ENCODE measurements around the gene RBFOX2.
A peak's percentile ranks its signal among the peaks of the same experiment; 100 is the strongest.
"Not testable (repeated sequence)": the region's sequence is repeated elsewhere in the genome, so short reads cannot be mapped to it uniquely, and the experiment has no call there.

The RBFOX2 gene

GRCh38 chr22:36028646-36029405 lies at the start of gene RBFOX2:
TSS of gene RBFOX2 (minus strand) at chr22:36028824. CDS start at chr22:36028425, 399 bp downstream.
- Histone ChIP-seq H3K4me3 (ENCODE audit: low read length in 2 of 2) (peak within 1 kb of the TSS; percentile 78 to 87), H3K27ac (ENCODE audit: low read depth in 2 of 2, low read length in 2 of 2) (peak within 1 kb of the TSS; percentile 71 to 81), H3K27me3 (ENCODE audit: control insufficient read depth in 2 of 2, insufficient read depth in 2 of 2, low read length in 2 of 2) (peaks cover 0 to 4% of the 10 kb centered on the region in 2 donors), H3K9ac (ENCODE audit: low read depth in 1 of 2, low read length in 2 of 2) (peak within 1 kb of the TSS; percentile 81 to 92), H3K9me3 (ENCODE audit: control insufficient read depth in 2 of 2, low read length in 2 of 2) (no peaks in the 10 kb centered on the region), H3K4me1 (ENCODE audit: control insufficient read depth in 2 of 2, insufficient read depth in 2 of 2, low read length in 2 of 2) (peaks cover 4 to 11% of the 10 kb centered on the region in 2 donors), H3K36me3 (ENCODE audit: control insufficient read depth in 2 of 2, insufficient read depth in 2 of 2, low read length in 2 of 2) (no peaks in the 10 kb centered on the region)

- no peaks in the 10 kb centered on the region for H3K4me1 ChIP-seq (ENCODE audit: control insufficient read depth in 2 of 2, insufficient read depth in 2 of 2, low read length in 2 of 2)
- H3K9ac ChIP-seq (ENCODE audit: low read depth in 1 of 2, low read length in 2 of 2) = no peak overlapping the region
- no peaks in the 10 kb centered on the region for H3K27me3 ChIP-seq (ENCODE audit: control insufficient read depth in 2 of 2, insufficient read depth in 2 of 2, low read length in 2 of 2)
- H3K9me3 ChIP-seq (ENCODE audit: control insufficient read depth in 2 of 2, low read length in 2 of 2) = no peaks in the 10 kb centered on the region
- H3K36me3 ChIP-seq (ENCODE audit: control insufficient read depth in 2 of 2, insufficient read depth in 2 of 2, low read length in 2 of 2) = no peaks in the 10 kb centered on the region
- H3K4me3 ChIP-seq (ENCODE audit: low read length in 2 of 2) = no peak overlapping the region
- H3K27ac ChIP-seq (ENCODE audit: low read depth in 2 of 2, low read length in 2 of 2) = no peak overlapping the region
These were observed 48.6 kb upstream of the RBFOX2 start for GRCh38 chr22:36077271-36077670.

DNA sequence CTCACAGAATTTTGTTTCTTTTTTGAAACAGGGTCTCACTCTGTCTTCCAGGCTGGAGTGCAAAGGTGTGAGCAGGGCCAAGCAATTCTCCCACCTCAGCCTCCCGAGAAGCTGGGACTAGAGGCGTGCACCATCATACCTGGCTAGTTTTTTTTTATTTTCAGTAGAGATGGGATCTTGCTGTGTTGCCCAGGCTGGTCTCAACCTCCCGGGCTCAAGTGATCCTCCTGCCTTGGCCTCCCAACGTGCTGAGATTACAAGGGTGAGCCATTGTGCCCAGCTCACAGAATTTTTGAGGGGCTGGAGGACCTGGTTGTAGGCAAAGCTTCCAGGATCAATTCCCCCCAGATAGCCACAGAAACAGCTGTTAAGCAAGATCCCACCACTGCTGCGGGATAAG lies 47.1 kb upstream of the RBFOX2 start:
- H3K27ac ChIP-seq (ENCODE audit: low read depth in 2 of 2, low read length in 2 of 2) = no peak overlapping the region
- H3K9me3 ChIP-seq (ENCODE audit: control insufficient read depth in 2 of 2, low read length in 2 of 2) = no peaks in the 10 kb centered on the region
- H3K4me1 ChIP-seq (ENCODE audit: control insufficient read depth in 2 of 2, insufficient read depth in 2 of 2, low read length in 2 of 2) = no peaks in the 10 kb centered on the region
- no peak overlapping the region for H3K9ac ChIP-seq (ENCODE audit: low read depth in 1 of 2, low read length in 2 of 2)
- no peaks in the 10 kb centered on the region for H3K36me3 ChIP-seq (ENCODE audit: control insufficient read depth in 2 of 2, insufficient read depth in 2 of 2, low read length in 2 of 2)
- no peak overlapping the region for H3K4me3 ChIP-seq (ENCODE audit: low read length in 2 of 2)
- H3K27me3 ChIP-seq (ENCODE audit: control insufficient read depth in 2 of 2, insufficient read depth in 2 of 2, low read length in 2 of 2) = no peaks in the 10 kb centered on the region

DNA sequence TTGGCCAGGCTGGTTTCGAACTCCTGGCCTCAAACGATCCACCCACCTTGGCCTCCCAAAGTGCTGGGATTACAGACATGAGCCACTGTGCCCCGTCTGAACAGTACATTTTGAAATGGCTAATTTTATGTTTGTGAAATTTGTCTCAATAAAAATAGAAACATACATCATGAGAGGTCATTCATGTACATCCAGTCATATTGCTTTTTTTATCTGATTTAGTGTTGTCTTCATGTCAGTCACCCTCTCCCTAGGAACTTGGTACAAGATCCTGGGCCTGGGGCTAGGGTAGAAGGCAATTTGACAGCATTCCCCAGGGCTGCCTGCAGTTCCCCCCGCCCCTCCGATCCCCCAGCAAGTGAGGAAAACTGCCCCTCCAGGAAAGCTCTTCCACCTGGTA lies 46.6 kb upstream of the RBFOX2 start:
- Histone ChIP-seq H3K4me3 (ENCODE audit: low read length in 2 of 2) (no peak overlapping the region), H3K36me3 (ENCODE audit: control insufficient read depth in 2 of 2, insufficient read depth in 2 of 2, low read length in 2 of 2) (no peaks in the 10 kb centered on the region), H3K4me1 (ENCODE audit: control insufficient read depth in 2 of 2, insufficient read depth in 2 of 2, low read length in 2 of 2) (no peaks in the 10 kb centered on the region), H3K27ac (ENCODE audit: low read depth in 2 of 2, low read length in 2 of 2) (no peak overlapping the region), H3K9ac (ENCODE audit: low read depth in 1 of 2, low read length in 2 of 2) (no peak overlapping the region), H3K27me3 (ENCODE audit: control insufficient read depth in 2 of 2, insufficient read depth in 2 of 2, low read length in 2 of 2) (no peaks in the 10 kb centered on the region), H3K9me3 (ENCODE audit: control insufficient read depth in 2 of 2, low read length in 2 of 2) (no peaks in the 10 kb centered on the region)

- no peaks in the 10 kb centered on the region for H3K4me1 ChIP-seq (ENCODE audit: control insufficient read depth in 2 of 2, insufficient read depth in 2 of 2, low read length in 2 of 2)
- no peak overlapping the region for H3K9ac ChIP-seq (ENCODE audit: low read depth in 1 of 2, low read length in 2 of 2)
- H3K36me3 ChIP-seq (ENCODE audit: control insufficient read depth in 2 of 2, insufficient read depth in 2 of 2, low read length in 2 of 2) = no peaks in the 10 kb centered on the region
- H3K4me3 ChIP-seq (ENCODE audit: low read length in 2 of 2) = no peak overlapping the region
- H3K27ac ChIP-seq (ENCODE audit: low read depth in 2 of 2, low read length in 2 of 2) = no peak overlapping the region
- no peaks in the 10 kb centered on the region for H3K27me3 ChIP-seq (ENCODE audit: control insufficient read depth in 2 of 2, insufficient read depth in 2 of 2, low read length in 2 of 2)
- H3K9me3 ChIP-seq (ENCODE audit: control insufficient read depth in 2 of 2, low read length in 2 of 2) = no peaks in the 10 kb centered on the region
These were observed 44.9 kb upstream of the RBFOX2 start for GRCh38 chr22:36073476-36073875.

DNA sequence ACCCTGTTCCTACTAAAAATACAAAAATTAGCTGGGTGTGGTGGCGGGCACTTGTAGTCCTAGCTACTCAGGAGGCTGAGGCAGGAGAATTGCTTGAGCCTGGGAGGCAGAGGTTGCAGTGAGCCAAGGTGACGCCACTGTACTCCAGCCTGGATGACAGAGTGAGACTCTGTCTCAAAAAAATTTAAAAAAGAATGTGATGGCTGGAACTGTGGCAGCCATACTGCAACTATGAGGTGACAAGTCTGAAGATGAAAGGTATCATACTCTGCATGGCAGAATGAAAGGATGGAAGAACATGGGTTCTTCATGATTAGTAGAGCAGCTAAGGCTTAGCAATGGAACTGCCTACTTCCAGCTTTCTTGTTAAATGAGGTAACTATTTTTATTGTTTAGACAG lies 42.0 kb upstream of the RBFOX2 start:
- not testable (repeated sequence) for H3K27ac ChIP-seq (ENCODE audit: low read depth in 2 of 2, low read length in 2 of 2)

DNA sequence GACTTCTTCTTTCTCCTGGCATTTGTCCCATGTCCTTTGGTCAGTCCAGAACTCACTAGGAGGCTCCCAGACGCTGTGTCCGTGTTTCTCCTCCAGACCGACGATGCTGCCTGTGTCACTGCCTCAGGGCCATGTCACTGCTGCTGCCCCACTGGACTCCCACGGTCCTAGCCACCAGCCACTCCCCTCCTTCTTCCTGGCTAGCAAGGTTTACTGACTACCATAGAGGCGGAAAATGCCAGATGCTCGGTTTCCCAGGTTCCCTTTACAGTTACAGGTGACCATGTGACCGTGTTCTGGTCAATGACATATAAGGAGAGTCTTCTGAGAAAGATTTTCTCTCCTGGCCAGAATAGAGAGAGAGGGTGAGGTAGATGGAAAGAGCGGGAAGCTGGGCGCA lies 40.7 kb upstream of the RBFOX2 start:
- Histone ChIP-seq H3K36me3 (ENCODE audit: control insufficient read depth in 2 of 2, insufficient read depth in 2 of 2, low read length in 2 of 2) (no peaks in the 10 kb centered on the region), H3K4me3 (ENCODE audit: low read length in 2 of 2) (no peak overlapping the region), H3K27ac (ENCODE audit: low read depth in 2 of 2, low read length in 2 of 2) (no peak overlapping the region), H3K27me3 (ENCODE audit: control insufficient read depth in 2 of 2, insufficient read depth in 2 of 2, low read length in 2 of 2) (no peaks in the 10 kb centered on the region), H3K9ac (ENCODE audit: low read depth in 1 of 2, low read length in 2 of 2) (no peak overlapping the region), H3K9me3 (ENCODE audit: control insufficient read depth in 2 of 2, low read length in 2 of 2) (no peaks in the 10 kb centered on the region), H3K4me1 (ENCODE audit: control insufficient read depth in 2 of 2, insufficient read depth in 2 of 2, low read length in 2 of 2) (peaks cover 10 to 14% of the 10 kb centered on the region in 2 donors)

More for the DNA sequence above, 42.0 kb upstream of the RBFOX2 start:
- not testable (repeated sequence) for H3K36me3 ChIP-seq (ENCODE audit: control insufficient read depth in 2 of 2, insufficient read depth in 2 of 2, low read length in 2 of 2); H3K4me3 ChIP-seq (ENCODE audit: low read length in 2 of 2); H3K4me1 ChIP-seq (ENCODE audit: control insufficient read depth in 2 of 2, insufficient read depth in 2 of 2, low read length in 2 of 2); H3K9me3 ChIP-seq (ENCODE audit: control insufficient read depth in 2 of 2, low read length in 2 of 2); H3K9ac ChIP-seq (ENCODE audit: low read depth in 1 of 2, low read length in 2 of 2); H3K27me3 ChIP-seq (ENCODE audit: control insufficient read depth in 2 of 2, insufficient read depth in 2 of 2, low read length in 2 of 2)

GRCh38 chr22:36068776-36069344 lies 40.2 kb upstream of the RBFOX2 start:
- Histone ChIP-seq H3K9ac (ENCODE audit: low read depth in 1 of 2, low read length in 2 of 2) (no peak overlapping the region), H3K27ac (ENCODE audit: low read depth in 2 of 2, low read length in 2 of 2) (no peak overlapping the region)

DNA sequence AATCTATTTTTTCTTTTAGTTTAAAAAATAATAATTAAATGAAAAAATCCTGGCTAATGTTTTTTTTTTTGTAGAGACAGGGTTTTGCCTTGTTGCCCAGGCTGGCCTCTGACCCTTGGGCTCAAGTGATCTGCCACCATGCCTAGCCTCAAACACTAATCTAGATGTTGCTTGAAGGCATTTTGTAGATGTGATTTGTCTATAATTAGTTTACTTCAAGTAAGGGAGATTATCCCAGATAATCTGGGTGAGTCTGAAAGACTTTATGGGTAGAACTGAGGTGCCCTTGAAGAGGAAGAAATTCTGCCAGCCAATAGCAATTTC lies 38.6 kb upstream of the RBFOX2 start:
- H3K4me1 ChIP-seq (ENCODE audit: control insufficient read depth in 2 of 2, insufficient read depth in 2 of 2, low read length in 2 of 2) = peaks cover 10 to 14% of the 10 kb centered on the region in 2 donors
- H3K36me3 ChIP-seq (ENCODE audit: control insufficient read depth in 2 of 2, insufficient read depth in 2 of 2, low read length in 2 of 2) = no peaks in the 10 kb centered on the region
- H3K27ac ChIP-seq (ENCODE audit: low read depth in 2 of 2, low read length in 2 of 2) = no peak overlapping the region
- no peaks in the 10 kb centered on the region for H3K27me3 ChIP-seq (ENCODE audit: control insufficient read depth in 2 of 2, insufficient read depth in 2 of 2, low read length in 2 of 2)
- H3K9me3 ChIP-seq (ENCODE audit: control insufficient read depth in 2 of 2, low read length in 2 of 2) = no peaks in the 10 kb centered on the region
- no peak overlapping the region for H3K4me3 ChIP-seq (ENCODE audit: low read length in 2 of 2)
- H3K9ac ChIP-seq (ENCODE audit: low read depth in 1 of 2, low read length in 2 of 2) = no peak overlapping the region

More at GRCh38 chr22:36068776-36069344, 40.2 kb upstream of the RBFOX2 start:
- Histone ChIP-seq H3K4me1 (ENCODE audit: control insufficient read depth in 2 of 2, insufficient read depth in 2 of 2, low read length in 2 of 2) (peaks cover 10 to 14% of the 10 kb centered on the region in 2 donors), H3K9me3 (ENCODE audit: control insufficient read depth in 2 of 2, low read length in 2 of 2) (no peaks in the 10 kb centered on the region), H3K27me3 (ENCODE audit: control insufficient read depth in 2 of 2, insufficient read depth in 2 of 2, low read length in 2 of 2) (no peaks in the 10 kb centered on the region), H3K4me3 (ENCODE audit: low read length in 2 of 2) (no peak overlapping the region), H3K36me3 (ENCODE audit: control insufficient read depth in 2 of 2, insufficient read depth in 2 of 2, low read length in 2 of 2) (no peaks in the 10 kb centered on the region)

GRCh38 chr22:36065775-36066544 lies 37.3 kb upstream of the RBFOX2 start:
- no peaks in the 10 kb centered on the region for H3K9me3 ChIP-seq (ENCODE audit: control insufficient read depth in 2 of 2, low read length in 2 of 2)
- H3K36me3 ChIP-seq (ENCODE audit: control insufficient read depth in 2 of 2, insufficient read depth in 2 of 2, low read length in 2 of 2) = no peaks in the 10 kb centered on the region
- H3K27ac ChIP-seq (ENCODE audit: low read depth in 2 of 2, low read length in 2 of 2) = peak overlapping the region; percentile 69 to 72
- H3K4me3 ChIP-seq (ENCODE audit: low read length in 2 of 2) = peak overlapping the region; percentile 74 to 81
- H3K9ac ChIP-seq (ENCODE audit: low read depth in 1 of 2, low read length in 2 of 2) = peak overlapping the region; percentile 83 to 84
- H3K27me3 ChIP-seq (ENCODE audit: control insufficient read depth in 2 of 2, insufficient read depth in 2 of 2, low read length in 2 of 2) = no peaks in the 10 kb centered on the region
- peaks cover 10 to 14% of the 10 kb centered on the region in 2 donors for H3K4me1 ChIP-seq (ENCODE audit: control insufficient read depth in 2 of 2, insufficient read depth in 2 of 2, low read length in 2 of 2)
